Measurements from ENCODE around the gene DLST.

DLST gene

GRCh38 chr14:74865156-74865555, 16.6 kb upstream of the DLST start (continued):
- TF ChIP-seq ZSCAN18 (tag by site-specific recombination; IDR thresholded peaks at IDR 0.05), result no peak

GRCh38 chr14:74866708-74867389, 14.9 kb upstream of the DLST start:
- CTCF ChIA-PET, result interaction anchor here (0.9 to 1.8 kb wide), 4 partner anchors 10 to 39 kb away, joined by 3 to 8 read pairs (median 3); no protein-coding TSS in a partner anchor
- POLR2A ChIA-PET, result no interaction called here
- no peak for TF ChIP-seq ZBTB1 (tag by site-specific recombination; IDR thresholded peaks at IDR 0.05)
- TF ChIP-seq ZNF114 (tag by site-specific recombination; IDR thresholded peaks at IDR 0.05), result no peak
- TF ChIP-seq ZNF768 (tag by site-specific recombination; IDR thresholded peaks at IDR 0.05), result no peak
- no peak for TF ChIP-seq ZNF18 (tag by site-specific recombination; IDR thresholded peaks at IDR 0.05)
- TF ChIP-seq ZNF473 (tag by site-specific recombination; IDR thresholded peaks at IDR 0.05), result no peak
- TF ChIP-seq, protein P1, sequence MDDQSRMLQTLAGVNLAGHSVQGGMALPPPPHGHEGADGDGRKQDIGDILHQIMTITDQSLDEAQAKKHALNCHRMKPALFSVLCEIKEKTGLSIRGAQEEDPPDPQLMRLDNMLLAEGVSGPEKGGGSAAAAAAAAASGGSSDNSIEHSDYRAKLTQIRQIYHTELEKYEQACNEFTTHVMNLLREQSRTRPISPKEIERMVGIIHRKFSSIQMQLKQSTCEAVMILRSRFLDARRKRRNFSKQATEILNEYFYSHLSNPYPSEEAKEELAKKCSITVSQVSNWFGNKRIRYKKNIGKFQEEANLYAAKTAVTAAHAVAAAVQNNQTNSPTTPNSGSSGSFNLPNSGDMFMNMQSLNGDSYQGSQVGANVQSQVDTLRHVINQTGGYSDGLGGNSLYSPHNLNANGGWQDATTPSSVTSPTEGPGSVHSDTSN (CRISPR knock-in tag; IDR thresholded peaks at IDR 0.05), result no peak
- TF ChIP-seq, protein P2, sequence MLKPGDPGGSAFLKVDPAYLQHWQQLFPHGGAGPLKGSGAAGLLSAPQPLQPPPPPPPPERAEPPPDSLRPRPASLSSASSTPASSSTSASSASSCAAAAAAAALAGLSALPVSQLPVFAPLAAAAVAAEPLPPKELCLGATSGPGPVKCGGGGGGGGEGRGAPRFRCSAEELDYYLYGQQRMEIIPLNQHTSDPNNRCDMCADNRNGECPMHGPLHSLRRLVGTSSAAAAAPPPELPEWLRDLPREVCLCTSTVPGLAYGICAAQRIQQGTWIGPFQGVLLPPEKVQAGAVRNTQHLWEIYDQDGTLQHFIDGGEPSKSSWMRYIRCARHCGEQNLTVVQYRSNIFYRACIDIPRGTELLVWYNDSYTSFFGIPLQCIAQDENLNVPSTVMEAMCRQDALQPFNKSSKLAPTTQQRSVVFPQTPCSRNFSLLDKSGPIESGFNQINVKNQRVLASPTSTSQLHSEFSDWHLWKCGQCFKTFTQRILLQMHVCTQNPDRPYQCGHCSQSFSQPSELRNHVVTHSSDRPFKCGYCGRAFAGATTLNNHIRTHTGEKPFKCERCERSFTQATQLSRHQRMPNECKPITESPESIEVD (tag by site-specific recombination; IDR thresholded peaks at IDR 0.05), result no peak
- TF ChIP-seq ZNF140 (tag by site-specific recombination; IDR thresholded peaks at IDR 0.05), result no peak
- no peak for TF ChIP-seq BCL11A (tag by site-specific recombination; IDR thresholded peaks at IDR 0.05; ENCODE audit: low read depth)
- Histone ChIP-seq H3K4me1 (ENCODE audit: control insufficient read depth, insufficient read depth, low read length) (no peaks in the 10 kb centered on the region), H3K4me3 (ENCODE audit: low read depth, low read length) (no peak overlapping the region), H3K9me3 (ENCODE audit: control insufficient read depth, insufficient read depth, low read depth, low read length) (no peaks in the 10 kb centered on the region), H3K27ac (ENCODE audit: extremely low read depth, low read depth, low read length) (no peak overlapping the region), H3K36me3 (ENCODE audit: control insufficient read depth in 2 of 2, insufficient read depth in 1 of 2, low read length in 2 of 2) (no peaks in the 10 kb centered on the region)

DNA sequence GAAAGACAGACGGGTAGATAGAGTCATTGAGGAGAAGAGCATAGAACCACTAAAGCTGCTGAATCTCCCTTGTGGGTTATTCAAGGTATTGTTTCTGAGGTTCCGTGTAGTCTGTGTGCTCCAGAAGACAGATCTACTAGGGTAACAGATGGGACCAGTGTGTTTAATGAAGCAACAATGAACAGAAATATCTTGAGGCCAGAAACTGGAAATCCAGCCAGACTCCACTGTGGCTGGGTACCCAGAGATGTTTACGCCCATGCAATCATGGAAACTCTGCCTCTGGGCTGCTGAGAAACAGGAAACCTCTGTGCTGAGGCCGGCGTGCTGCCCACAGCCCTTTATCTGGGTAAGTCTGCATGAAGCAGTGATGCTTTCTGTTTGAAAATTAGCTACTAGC, 14.0 kb upstream of the DLST start:
- Histone ChIP-seq H3K9me3 (ENCODE audit: control insufficient read depth, insufficient read depth, low read depth, low read length) (no peaks in the 10 kb centered on the region), H3K4me3 (ENCODE audit: low read depth, low read length) (no peak overlapping the region), H3K36me3 (ENCODE audit: control insufficient read depth in 2 of 2, insufficient read depth in 1 of 2, low read length in 2 of 2) (no peaks in the 10 kb centered on the region), H3K27ac (ENCODE audit: extremely low read depth, low read depth, low read length) (no peak overlapping the region), H3K4me1 (ENCODE audit: control insufficient read depth, insufficient read depth, low read length) (no peaks in the 10 kb centered on the region)
- POLR2A ChIA-PET, result no interaction called here
- no peak for TF ChIP-seq ZNF449 (tag by site-specific recombination; IDR thresholded peaks at IDR 0.05)
- TF ChIP-seq ZSCAN30 (tag by site-specific recombination; IDR thresholded peaks at IDR 0.05), result no peak
- no peak for TF ChIP-seq MYNN (tag by site-specific recombination; IDR thresholded peaks at IDR 0.05; ENCODE audit: borderline replicate concordance)
- CTCF ChIA-PET, result interaction anchor here (0.7 to 1.9 kb wide), 6 partner anchors 10 to 221 kb away, joined by 3 to 8 read pairs (median 4); no protein-coding TSS in a partner anchor
